Stromal cell of bone marrow (primary cell): Measurements from ENCODE around the gene IFNA17.
A peak's percentile ranks its signal among the peaks of the same experiment; 100 is the strongest.
"Not testable (repeated sequence)": the region's sequence is repeated elsewhere in the genome, so short reads cannot be mapped to it uniquely, and the experiment has no call there.

Source experiments
- DNase-seq: peaks from one replicate; pipeline ENCODE4 v3.0.0-alpha.2; 2012; ENCODE audit warnings: low read depth

Gene IFNA17

DNA sequence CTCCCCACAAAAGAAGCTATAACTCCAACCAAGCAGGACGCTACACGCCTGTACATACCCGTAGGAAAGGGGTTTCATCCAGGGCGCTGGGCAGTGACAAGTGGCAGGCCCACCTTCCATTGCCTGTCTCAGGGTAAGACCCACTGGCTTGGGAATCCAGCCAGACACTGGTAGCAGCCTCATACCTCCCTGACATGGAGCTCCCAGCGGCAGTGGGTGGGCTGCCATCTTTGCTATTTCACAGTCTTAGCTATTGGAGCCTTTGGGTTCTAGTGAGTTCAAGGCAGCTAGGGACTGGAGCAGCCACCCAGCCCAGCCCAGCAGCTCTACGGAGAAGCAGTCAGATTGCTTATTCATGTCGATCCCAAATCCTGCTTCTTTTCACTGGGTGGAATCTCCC lies 17.7 kb downstream of the IFNA17 start:
- no peak for DNase-seq

DNA sequence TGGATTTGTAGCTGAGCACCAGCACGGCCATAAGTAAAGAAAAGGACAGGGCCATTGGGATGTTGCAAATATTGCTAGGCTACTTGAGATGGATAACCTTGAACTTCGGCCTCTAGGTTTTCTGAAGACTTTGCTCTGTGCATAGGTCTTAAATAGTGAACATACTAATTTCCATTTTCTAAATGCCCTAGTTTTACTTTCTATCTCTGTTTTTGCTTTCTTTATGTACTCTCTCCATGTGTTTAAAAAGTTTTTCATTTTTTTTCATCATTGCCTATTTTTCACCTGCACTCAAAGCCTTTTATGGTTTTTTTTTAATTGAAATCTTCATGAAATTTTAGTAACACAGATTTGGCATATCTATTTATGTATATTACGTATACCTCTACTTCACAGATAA lies 21.0 kb downstream of the IFNA17 start, which contains the start of gene IFNA10:
IFNA10 (minus strand) TSS at position 101 of the 400 bp plus-strand sequence; CDS start at position 55, 46 bp downstream.
- not testable (repeated sequence) for DNase-seq

- no peak for DNase-seq
Measured at GRCh38 chr9:21205204-21205603, 22.8 kb downstream of the IFNA17 start.

DNA sequence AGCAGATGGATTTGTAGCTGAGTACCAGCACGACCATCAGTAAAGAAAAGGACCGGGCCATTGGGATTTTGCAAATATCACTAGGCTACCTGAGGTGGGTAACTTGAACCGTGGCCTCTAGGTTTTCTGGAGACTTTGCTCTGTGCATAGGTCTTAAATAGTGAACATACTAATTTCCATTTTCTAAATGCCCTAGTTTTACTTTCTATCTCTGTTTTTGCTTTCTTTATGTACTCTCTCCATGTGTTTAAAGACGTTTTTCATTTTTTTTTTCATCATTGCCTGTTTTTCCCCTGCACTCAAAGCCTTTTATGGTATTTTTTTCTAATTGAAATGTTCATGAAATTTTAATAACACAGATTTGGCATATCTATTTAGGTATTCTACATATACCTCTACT lies 25.9 kb downstream of the IFNA17 start, which contains the start of gene IFNA7:
IFNA7 (minus strand) TSS at position 101 of the 400 bp plus-strand sequence; CDS start at position 61, 40 bp downstream.
- not testable (repeated sequence) for DNase-seq

GRCh38 chr9:21194867-21195776 lies 32.9 kb downstream of the IFNA17 start:
- DNase-seq: peak; percentile 6

GRCh38 chr9:21187487-21187886 lies 40.5 kb downstream of the IFNA17 start, which contains the start of gene IFNA4:
IFNA4 (minus strand) TSS chr9:21187587; CDS start chr9:21187531, 56 bp downstream.
- not testable (repeated sequence) for DNase-seq

DNA sequence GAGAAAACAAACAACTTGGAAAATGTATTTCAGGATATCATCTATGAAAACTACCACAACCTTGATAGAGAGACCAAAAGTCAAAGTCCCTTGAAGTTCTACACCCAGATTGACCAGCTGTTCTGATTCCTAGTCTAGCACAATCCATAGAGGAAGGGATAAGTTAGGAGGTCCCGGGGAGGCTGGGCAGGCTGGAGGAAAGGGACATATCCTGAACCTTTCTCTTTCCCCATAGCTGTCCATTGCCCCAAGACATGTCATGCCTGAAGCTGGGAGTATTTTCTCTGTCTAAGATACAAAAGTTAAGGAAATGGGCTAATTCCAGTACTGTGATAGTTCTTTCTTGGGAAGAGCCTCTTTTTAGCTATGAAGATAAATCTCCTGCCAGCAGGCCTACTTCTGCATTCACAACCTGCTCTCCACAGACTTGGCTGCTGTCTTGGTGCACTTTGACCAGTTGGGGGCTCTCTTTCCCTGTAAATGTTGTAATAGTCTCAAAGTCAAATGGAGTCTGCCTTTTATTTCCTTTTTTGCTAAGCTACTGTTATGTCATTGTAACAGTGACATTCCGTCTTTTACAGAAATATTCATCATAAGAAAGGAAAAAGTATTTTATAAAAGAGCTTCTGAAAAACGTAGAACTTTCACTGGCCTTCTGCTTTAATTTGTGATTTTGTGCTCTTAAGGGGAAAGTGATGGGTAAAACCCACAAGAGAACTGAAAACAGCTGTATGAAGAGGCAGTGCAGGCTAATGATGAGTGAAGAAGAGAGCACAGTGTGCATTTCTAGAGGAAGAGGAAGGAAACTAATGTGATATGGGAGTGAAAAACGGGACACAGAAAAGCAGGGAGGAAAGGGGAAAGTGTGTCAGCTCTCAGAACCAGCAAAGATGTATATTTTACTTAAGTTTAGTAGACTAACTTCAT lies 44.9 kb downstream of the IFNA17 start:
- peak; percentile 3 for DNase-seq
